HL-60 (cell line): Measurements from ENCODE around the gene MAP7.

Experiments
- CTCF ChIP-seq: IDR thresholded peaks from one replicate; pipeline ENCODE4 v1.5.1; 2011; ENCODE audit warnings: low read length, control low read depth, inconsistent platforms; ENCODE audit not compliant: insufficient read depth
- GABPA ChIP-seq: IDR thresholded peaks from 2 replicates; pipeline ENCODE4 v1.6.1; 2012; ENCODE audit warnings: low read depth
- POLR2AphosphoS5 ChIP-seq: IDR thresholded peaks from 2 replicates; pipeline ENCODE4 v1.6.1; 2012; ENCODE audit warnings: low read depth
- REST ChIP-seq: IDR thresholded peaks from 2 replicates; pipeline ENCODE4 v1.6.1; 2012; ENCODE audit warnings: low read depth; ENCODE audit not compliant: insufficient replicate concordance

GRCh38 chr6:136483906-136484305 lies 66.3 kb downstream of the MAP7 start:
- TF ChIP-seq CTCF (no peak), GABPA (no peak), POLR2AphosphoS5 (no peak), REST (no peak)
